ENCODE measurements around the gene SMYD3. TPM values are rescaled to one million over a fixed set of nuclear protein-coding genes. Genes with fewer than 3 reads are reported as not detected.

The SMYD3 gene
- total and polyA plus RNA-seq, 9 donors, result 10.8 to 24.0 (median 13.7) TPM

DNA sequence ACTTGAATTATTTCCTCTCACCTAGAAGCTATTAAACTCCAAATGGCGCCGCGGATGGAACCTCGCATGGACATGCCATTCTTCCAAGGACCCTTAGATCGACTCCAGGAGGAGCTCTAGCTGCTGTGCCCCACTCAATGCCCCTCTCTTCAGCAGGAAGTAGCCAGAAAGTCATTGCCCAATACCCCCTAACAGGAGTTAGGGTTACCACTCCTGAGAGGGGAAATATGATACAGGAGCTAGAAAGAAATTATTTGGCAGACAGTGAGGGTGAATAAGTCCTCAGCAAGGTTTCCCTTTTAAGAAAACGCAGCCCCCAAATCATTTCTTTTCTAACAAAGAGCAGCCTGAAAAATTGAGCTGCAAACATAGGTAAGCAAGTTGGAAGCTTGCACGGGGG is 30.4 kb upstream of the SMYD3 start:
- H3K27me3 ChIP-seq, result no peaks in the 10 kb centered on the region
- no peaks in the 10 kb centered on the region for H3K36me3 ChIP-seq
- WGBS, 3 donors, result 76 to 80% (median 80%) methylated on average over 7 of the region's 7 CpGs
- DNase-seq, result no peak
- no peaks in the 10 kb centered on the region for H3K9me3 ChIP-seq
- TF ChIP-seq, protein P1, sequence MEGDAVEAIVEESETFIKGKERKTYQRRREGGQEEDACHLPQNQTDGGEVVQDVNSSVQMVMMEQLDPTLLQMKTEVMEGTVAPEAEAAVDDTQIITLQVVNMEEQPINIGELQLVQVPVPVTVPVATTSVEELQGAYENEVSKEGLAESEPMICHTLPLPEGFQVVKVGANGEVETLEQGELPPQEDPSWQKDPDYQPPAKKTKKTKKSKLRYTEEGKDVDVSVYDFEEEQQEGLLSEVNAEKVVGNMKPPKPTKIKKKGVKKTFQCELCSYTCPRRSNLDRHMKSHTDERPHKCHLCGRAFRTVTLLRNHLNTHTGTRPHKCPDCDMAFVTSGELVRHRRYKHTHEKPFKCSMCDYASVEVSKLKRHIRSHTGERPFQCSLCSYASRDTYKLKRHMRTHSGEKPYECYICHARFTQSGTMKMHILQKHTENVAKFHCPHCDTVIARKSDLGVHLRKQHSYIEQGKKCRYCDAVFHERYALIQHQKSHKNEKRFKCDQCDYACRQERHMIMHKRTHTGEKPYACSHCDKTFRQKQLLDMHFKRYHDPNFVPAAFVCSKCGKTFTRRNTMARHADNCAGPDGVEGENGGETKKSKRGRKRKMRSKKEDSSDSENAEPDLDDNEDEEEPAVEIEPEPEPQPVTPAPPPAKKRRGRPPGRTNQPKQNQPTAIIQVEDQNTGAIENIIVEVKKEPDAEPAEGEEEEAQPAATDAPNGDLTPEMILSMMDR (IDR thresholded peaks at IDR 0.05), result no peak
- no peak for TF ChIP-seq EP300 (IDR thresholded peaks at IDR 0.05)
- TF ChIP-seq POLR2A (IDR thresholded peaks at IDR 0.05), result no peak
- H3K4me3 ChIP-seq, result no peak overlapping the region
- H3K27ac ChIP-seq, result no peak overlapping the region
- intact Hi-C loops (cut with DNase I), result no loop called here
- no peaks in the 10 kb centered on the region for H3K4me1 ChIP-seq (ENCODE audit: insufficient read depth)

DNA sequence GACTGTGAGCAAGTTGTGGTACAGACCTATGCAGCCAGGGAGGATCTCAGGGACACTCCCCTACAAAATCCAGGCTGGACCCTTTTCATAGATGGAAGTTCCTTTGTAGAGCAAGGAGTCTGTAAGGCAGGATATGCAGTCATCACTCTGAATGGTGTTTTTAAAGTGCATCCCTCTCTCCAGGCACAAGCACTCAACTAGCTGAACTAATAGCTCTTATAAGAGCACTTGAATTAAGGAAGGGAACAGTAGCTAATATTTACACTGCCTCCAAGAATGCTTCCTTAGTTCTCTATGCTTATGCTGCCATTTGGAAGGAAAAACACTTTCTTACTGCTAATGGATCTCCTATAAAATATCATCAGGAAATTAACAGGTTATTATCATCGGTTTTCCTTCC is 27.0 kb upstream of the SMYD3 start:
- H3K27me3 ChIP-seq, result no peaks in the 10 kb centered on the region
- TF ChIP-seq EP300 (IDR thresholded peaks at IDR 0.05) (no peak), POLR2A (IDR thresholded peaks at IDR 0.05) (no peak)
- TF ChIP-seq, protein P1 (IDR thresholded peaks at IDR 0.05), result no peak
- H3K27ac ChIP-seq, result no peak overlapping the region
- no peak for DNase-seq
- H3K4me1 ChIP-seq (ENCODE audit: insufficient read depth), result no peaks in the 10 kb centered on the region
- H3K9me3 ChIP-seq, result peaks cover 0 to 5% of the 10 kb centered on the region in 2 donors
- WGBS, 3 donors, result 59 to 92% (median 73%) methylated on average over 1 of the region's 1 CpG
- intact Hi-C loops (cut with DNase I), result no loop called here
- H3K4me3 ChIP-seq, result no peak overlapping the region
- no peaks in the 10 kb centered on the region for H3K36me3 ChIP-seq

DNA sequence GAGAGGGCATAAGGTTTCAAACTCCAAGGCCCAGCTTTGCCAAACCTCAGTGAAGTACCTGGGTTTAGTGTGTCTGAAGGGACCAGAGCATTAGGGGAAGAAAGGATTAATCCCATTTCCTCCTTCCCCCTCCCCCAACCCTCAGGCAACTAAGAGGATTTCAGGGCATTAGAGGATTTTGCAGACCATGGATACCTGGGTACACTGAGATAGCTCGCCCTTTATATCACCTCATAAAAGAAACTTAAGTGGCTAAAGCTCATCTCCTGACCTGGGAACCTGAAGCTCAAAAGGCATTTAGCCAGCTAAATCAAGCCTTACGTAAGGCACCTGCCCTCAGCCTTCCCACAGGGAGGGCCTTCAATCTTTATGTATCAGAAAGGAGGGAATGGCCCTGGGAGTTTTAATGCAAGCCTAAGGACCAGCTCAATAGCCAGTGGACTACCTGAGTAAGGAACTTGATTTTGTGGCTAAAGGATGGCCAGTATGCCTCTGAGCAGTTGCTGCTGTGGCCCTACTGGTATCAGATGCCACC is 26.4 kb upstream of the SMYD3 start:
- no peaks in the 10 kb centered on the region for H3K4me1 ChIP-seq (ENCODE audit: insufficient read depth)
- no peak overlapping the region for H3K27ac ChIP-seq
- peaks cover 0 to 5% of the 10 kb centered on the region in 2 donors for H3K9me3 ChIP-seq
- 87 to 95% (median 94%) methylated on average over 2 of the region's 2 CpGs for WGBS, 3 donors
- H3K27me3 ChIP-seq, result no peaks in the 10 kb centered on the region
- no peaks in the 10 kb centered on the region for H3K36me3 ChIP-seq
- no peak for TF ChIP-seq EP300 (IDR thresholded peaks at IDR 0.05)
- no peak for TF ChIP-seq POLR2A (IDR thresholded peaks at IDR 0.05)
- TF ChIP-seq, protein P1 (IDR thresholded peaks at IDR 0.05), result no peak
- no peak overlapping the region for H3K4me3 ChIP-seq
- no peak for DNase-seq
- intact Hi-C loops (cut with DNase I), result no loop called here

GRCh38 chr1:246532519-246532918 is 25.4 kb upstream of the SMYD3 start:
- no peaks in the 10 kb centered on the region for H3K4me1 ChIP-seq (ENCODE audit: insufficient read depth)
- intact Hi-C loops (cut with DNase I), result no loop called here
- H3K36me3 ChIP-seq, result no peaks in the 10 kb centered on the region
- H3K27ac ChIP-seq, result no peak overlapping the region
- no peak overlapping the region for H3K4me3 ChIP-seq
- no peak for DNase-seq
- H3K27me3 ChIP-seq, result no peaks in the 10 kb centered on the region
- no peak for TF ChIP-seq POLR2A (IDR thresholded peaks at IDR 0.05)
- no peak for TF ChIP-seq EP300 (IDR thresholded peaks at IDR 0.05)
- TF ChIP-seq, protein P1 (IDR thresholded peaks at IDR 0.05), result no peak
- H3K9me3 ChIP-seq, result peaks cover 0 to 5% of the 10 kb centered on the region in 2 donors
- 53 to 79% (median 64%) methylated on average over 1 of the region's 1 CpG for WGBS, 3 donors
